Astrocyte of the spinal cord (primary cell): ENCODE results near the gene GNAI3.

Experiments used
- DNase-seq: peaks from one replicate; pipeline ENCODE4 v3.0.0; 2011; ENCODE audit warnings: low read depth, low spot score
- H3K4me3 ChIP-seq: 2 replicates; pipeline ENCODE4 v1.5.1; 2011; ENCODE audit warnings: low read depth, mild to moderate bottlenecking, low read length, moderate library complexity
- in situ Hi-C: cut with HindIII; loops from 2 replicates; pipeline ENCODE4 v1.10.0; 2017; ENCODE audit warnings: low sequenced_read_pairs
- TF ChIP-seq, protein P1 (sequence below): IDR thresholded peaks from 2 replicates; pipeline ENCODE4 v1.5.1; 2012; ENCODE audit warnings: low read depth, mild to moderate bottlenecking, low read length, inconsistent platforms

Gene GNAI3

DNA sequence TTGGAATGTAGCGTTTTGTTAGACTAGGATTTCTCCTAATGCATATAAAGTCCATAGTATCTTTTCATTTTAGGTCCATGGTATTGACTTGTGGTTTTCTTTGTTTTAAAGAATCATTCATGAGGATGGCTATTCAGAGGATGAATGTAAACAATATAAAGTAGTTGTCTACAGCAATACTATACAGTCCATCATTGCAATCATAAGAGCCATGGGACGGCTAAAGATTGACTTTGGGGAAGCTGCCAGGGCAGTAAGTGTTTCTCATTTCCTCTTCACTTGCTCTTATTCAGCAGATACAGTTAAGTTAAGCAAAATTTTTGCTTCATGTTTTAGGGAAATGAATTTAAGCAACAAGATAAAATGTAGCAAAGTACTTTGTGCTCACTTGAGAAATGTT, 25.4 kb downstream of the GNAI3 start:
- no peak for DNase-seq
- H3K4me3 ChIP-seq = no peak overlapping the region
- in situ Hi-C loops = no loop called here
- TF ChIP-seq, protein P1, sequence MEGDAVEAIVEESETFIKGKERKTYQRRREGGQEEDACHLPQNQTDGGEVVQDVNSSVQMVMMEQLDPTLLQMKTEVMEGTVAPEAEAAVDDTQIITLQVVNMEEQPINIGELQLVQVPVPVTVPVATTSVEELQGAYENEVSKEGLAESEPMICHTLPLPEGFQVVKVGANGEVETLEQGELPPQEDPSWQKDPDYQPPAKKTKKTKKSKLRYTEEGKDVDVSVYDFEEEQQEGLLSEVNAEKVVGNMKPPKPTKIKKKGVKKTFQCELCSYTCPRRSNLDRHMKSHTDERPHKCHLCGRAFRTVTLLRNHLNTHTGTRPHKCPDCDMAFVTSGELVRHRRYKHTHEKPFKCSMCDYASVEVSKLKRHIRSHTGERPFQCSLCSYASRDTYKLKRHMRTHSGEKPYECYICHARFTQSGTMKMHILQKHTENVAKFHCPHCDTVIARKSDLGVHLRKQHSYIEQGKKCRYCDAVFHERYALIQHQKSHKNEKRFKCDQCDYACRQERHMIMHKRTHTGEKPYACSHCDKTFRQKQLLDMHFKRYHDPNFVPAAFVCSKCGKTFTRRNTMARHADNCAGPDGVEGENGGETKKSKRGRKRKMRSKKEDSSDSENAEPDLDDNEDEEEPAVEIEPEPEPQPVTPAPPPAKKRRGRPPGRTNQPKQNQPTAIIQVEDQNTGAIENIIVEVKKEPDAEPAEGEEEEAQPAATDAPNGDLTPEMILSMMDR = no peak

DNA sequence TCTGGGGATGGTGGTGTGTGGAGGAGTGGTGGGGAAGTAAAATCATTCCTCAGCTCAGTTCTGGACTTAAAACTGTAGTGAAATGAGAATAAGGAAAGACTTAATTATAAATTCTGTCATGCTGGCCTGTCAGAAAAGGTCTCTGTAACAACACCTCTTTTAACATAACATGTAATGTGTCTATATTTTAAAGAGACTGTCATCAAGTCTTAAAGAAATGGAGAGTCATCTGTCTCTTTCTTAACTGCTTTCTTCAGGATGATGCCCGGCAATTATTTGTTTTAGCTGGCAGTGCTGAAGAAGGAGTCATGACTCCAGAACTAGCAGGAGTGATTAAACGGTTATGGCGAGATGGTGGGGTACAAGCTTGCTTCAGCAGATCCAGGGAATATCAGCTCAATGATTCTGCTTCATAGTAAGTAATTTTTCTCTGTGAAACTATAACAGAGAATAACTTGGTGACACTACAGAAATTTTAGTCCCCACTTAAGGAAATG, 30.6 kb downstream of the GNAI3 start:
- TF ChIP-seq, protein P1 = no peak
- in situ Hi-C loops = no loop called here
- peak; percentile 28 for DNase-seq
- H3K4me3 ChIP-seq = no peak overlapping the region

DNA sequence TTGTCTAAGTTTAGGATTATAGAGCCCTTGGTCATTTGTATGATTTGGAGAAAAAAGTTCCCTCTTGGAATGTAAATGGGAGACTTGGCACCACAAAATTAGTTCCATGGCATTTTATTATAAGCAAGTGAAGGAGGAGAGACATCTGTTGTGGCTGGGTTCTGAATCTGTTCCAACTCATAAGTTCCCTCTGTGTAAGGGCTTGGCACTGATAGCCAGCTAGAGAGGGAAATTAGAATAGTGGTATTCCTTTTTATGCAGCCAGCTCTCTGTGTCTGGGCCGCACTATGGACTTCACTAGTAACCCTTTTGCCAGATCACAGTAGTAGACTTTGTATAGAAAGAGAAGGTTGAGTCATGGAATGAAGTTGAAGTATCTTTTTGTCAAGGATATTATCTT, 31.1 kb downstream of the GNAI3 start:
- in situ Hi-C loops = no loop called here
- no peak overlapping the region for H3K4me3 ChIP-seq
- DNase-seq = peak; percentile 67
- TF ChIP-seq, protein P1 = no peak

DNA sequence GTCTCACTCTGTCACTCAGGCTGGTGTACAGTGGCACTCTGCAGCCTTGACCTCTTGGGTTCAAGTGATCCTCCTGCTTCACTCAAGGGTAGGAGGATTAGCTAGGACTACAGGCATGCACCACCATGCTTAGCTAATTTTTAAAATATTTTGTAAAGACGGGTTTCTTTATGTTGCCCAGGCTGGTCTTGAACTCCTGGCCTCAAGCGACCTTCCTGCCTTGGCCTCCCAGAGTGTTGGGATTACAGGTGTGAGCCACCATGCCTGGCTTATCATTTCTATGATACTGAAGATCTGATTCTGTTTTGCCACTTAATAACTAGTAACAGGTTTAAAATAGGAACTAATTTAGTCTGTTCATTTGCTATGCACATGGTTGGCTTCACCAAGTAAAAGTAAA, 33.6 kb downstream of the GNAI3 start:
- no peak overlapping the region for H3K4me3 ChIP-seq
- in situ Hi-C loops = no loop called here
- no peak for DNase-seq
- TF ChIP-seq, protein P1 = no peak

DNA sequence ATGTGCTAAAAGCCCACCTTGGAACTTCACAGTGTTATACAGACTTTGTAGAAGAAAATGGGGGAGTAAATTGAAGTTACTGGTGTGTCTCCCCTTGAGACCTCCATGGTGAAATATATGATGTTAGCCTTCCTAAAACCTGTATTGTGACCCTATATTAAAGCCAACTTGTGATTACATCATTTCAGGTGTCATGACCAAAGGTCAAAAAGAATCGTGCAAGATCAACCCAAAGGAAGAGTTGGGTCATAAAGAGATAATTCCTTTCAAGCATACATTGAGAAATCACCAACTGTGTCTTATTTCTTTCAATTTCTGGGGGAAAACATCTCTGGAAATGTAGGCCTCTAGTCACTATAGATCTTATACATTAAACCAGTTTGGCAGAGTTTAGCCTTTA, 36.4 kb downstream of the GNAI3 start:
- no peak overlapping the region for H3K4me3 ChIP-seq
- in situ Hi-C loops = no loop called here
- no peak for DNase-seq
- TF ChIP-seq, protein P1 = no peak

DNA sequence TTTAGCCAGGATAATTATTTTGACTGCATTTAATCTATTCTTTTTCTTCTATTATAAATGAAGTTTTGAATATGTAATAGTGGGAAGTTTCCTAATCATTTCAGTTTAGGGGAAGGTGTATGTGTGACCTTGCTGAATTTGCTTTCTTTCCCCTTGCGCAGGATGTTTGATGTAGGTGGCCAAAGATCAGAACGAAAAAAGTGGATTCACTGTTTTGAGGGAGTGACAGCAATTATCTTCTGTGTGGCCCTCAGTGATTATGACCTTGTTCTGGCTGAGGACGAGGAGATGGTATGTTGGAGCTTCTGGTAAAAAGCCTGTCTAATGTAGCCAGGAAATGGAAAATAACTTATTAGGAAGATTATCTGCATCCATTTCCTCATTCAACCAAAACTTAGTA, 37.6 kb downstream of the GNAI3 start:
- no peak for DNase-seq
- in situ Hi-C loops = no loop called here

More for the DNA sequence above, 37.6 kb downstream of the GNAI3 start:
- H3K4me3 ChIP-seq = no peak overlapping the region
- TF ChIP-seq, protein P1 = no peak
